ENCODE results near the gene C10orf90.

Gene C10orf90

GRCh38 chr10:126687121-126687606 is 16.7 kb upstream of the C10orf90 start:
- no peak for TF ChIP-seq RAD21 (IDR thresholded peaks at IDR 0.05; ENCODE audit: low read depth)
- TF ChIP-seq NFIC (IDR thresholded peaks at IDR 0.05) = no peak
- TF ChIP-seq CREB1 (IDR thresholded peaks at IDR 0.05; ENCODE audit: low read depth) = no peak
- TF ChIP-seq FOXM1 (IDR thresholded peaks at IDR 0.05; ENCODE audit: borderline replicate concordance, low read depth) = no peak
- TF ChIP-seq EP300 (IDR thresholded peaks at IDR 0.05; ENCODE audit: borderline replicate concordance) = no peak
- no peak for TF ChIP-seq TAF1 (IDR thresholded peaks at IDR 0.05; ENCODE audit: low read depth)
- TF ChIP-seq ZBTB7A (IDR thresholded peaks at IDR 0.05; ENCODE audit: low read depth) = no peak
- TF ChIP-seq YY1 (IDR thresholded peaks at IDR 0.05; ENCODE audit: low read depth) = no peak
- no peak for TF ChIP-seq REST (IDR thresholded peaks at IDR 0.05; ENCODE audit: low read depth)
- TF ChIP-seq CEBPB (IDR thresholded peaks at IDR 0.05) = no peak
- no peak for TF ChIP-seq TEAD4 (IDR thresholded peaks at IDR 0.05)
- TF ChIP-seq, protein P1, sequence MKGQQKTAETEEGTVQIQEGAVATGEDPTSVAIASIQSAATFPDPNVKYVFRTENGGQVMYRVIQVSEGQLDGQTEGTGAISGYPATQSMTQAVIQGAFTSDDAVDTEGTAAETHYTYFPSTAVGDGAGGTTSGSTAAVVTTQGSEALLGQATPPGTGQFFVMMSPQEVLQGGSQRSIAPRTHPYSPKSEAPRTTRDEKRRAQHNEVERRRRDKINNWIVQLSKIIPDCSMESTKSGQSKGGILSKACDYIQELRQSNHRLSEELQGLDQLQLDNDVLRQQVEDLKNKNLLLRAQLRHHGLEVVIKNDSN (IDR thresholded peaks at IDR 0.05) = no peak
- TF ChIP-seq EGR1 (IDR thresholded peaks at IDR 0.05) = no peak
- no peak for TF ChIP-seq MAX (IDR thresholded peaks at IDR 0.05)
- no peak for TF ChIP-seq TCF12 (IDR thresholded peaks at IDR 0.05; ENCODE audit: low read depth)

DNA sequence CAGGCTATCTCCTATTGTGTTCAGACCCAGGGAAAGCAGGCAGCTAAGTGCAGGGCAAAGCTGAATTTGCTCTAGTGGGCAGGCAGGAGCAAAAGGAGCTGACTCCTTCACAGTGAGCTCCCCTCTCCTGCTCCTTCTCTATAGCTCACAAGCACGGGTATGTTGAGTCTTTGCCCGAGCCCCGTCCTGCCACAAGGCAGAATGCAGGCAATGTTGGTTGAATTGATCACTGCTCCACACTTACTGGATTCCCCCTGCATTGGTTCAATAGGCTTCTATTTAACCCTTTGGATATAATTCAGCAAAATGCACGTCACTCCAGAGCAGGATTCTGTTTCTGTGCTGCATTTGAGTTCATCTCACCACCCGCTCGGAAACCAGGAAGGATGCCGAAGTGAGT is 16.2 kb upstream of the C10orf90 start:
- TF ChIP-seq MAX (IDR thresholded peaks at IDR 0.05) (no peak), CEBPB (IDR thresholded peaks at IDR 0.05) (no peak), NFIC (IDR thresholded peaks at IDR 0.05) (no peak), TAF1 (IDR thresholded peaks at IDR 0.05; ENCODE audit: low read depth) (no peak), EGR1 (IDR thresholded peaks at IDR 0.05) (no peak), FOXM1 (IDR thresholded peaks at IDR 0.05; ENCODE audit: borderline replicate concordance, low read depth) (no peak)
- TF ChIP-seq, protein P1 (IDR thresholded peaks at IDR 0.05) = no peak

DNA sequence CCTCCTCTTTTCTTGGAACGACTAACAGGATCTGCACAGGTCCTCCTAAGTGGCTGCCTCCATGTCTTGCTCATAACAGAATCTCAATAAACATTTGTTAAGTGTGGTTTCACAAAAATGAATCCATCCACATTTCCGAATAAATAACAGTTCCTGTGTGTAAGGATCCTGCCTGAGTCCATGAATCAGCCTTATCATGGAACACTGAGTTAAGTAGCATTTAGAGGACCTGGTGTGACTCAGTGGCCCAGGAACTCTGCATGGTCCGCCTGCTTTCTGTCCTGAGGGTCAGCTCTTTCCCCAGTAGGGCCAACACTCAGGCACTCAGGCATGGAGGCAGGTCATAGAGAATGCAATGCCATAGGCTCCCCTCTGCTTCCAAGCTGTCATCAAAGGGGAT is 15.8 kb upstream of the C10orf90 start:
- TF ChIP-seq, protein P1 (IDR thresholded peaks at IDR 0.05) = no peak
- no peak for TF ChIP-seq REST (IDR thresholded peaks at IDR 0.05; ENCODE audit: low read depth)
- no peak for TF ChIP-seq TAF1 (IDR thresholded peaks at IDR 0.05; ENCODE audit: low read depth)
- TF ChIP-seq EP300 (IDR thresholded peaks at IDR 0.05; ENCODE audit: borderline replicate concordance) = no peak
- no peak for TF ChIP-seq EGR1 (IDR thresholded peaks at IDR 0.05)
- no peak for TF ChIP-seq CEBPB (IDR thresholded peaks at IDR 0.05)
- no peak for TF ChIP-seq TCF12 (IDR thresholded peaks at IDR 0.05; ENCODE audit: low read depth)
- no peak for TF ChIP-seq FOXM1 (IDR thresholded peaks at IDR 0.05; ENCODE audit: borderline replicate concordance, low read depth)
- no peak for TF ChIP-seq ZBTB7A (IDR thresholded peaks at IDR 0.05; ENCODE audit: low read depth)
- TF ChIP-seq TEAD4 (IDR thresholded peaks at IDR 0.05) = no peak
- no peak for TF ChIP-seq MAX (IDR thresholded peaks at IDR 0.05)
- TF ChIP-seq NFIC (IDR thresholded peaks at IDR 0.05) = no peak
- TF ChIP-seq RAD21 (IDR thresholded peaks at IDR 0.05; ENCODE audit: low read depth) = no peak

GRCh38 chr10:126685756-126686155 is 15.3 kb upstream of the C10orf90 start:
- no peak for TF ChIP-seq MAX (IDR thresholded peaks at IDR 0.05)
- no peak for TF ChIP-seq REST (IDR thresholded peaks at IDR 0.05; ENCODE audit: low read depth)
- TF ChIP-seq CEBPB (IDR thresholded peaks at IDR 0.05) = no peak
- TF ChIP-seq EP300 (IDR thresholded peaks at IDR 0.05; ENCODE audit: borderline replicate concordance) = no peak
- TF ChIP-seq TEAD4 (IDR thresholded peaks at IDR 0.05) = no peak
- TF ChIP-seq EGR1 (IDR thresholded peaks at IDR 0.05) = no peak
- TF ChIP-seq TAF1 (IDR thresholded peaks at IDR 0.05; ENCODE audit: low read depth) = no peak
- TF ChIP-seq YY1 (IDR thresholded peaks at IDR 0.05; ENCODE audit: low read depth) = no peak
- no peak for TF ChIP-seq RAD21 (IDR thresholded peaks at IDR 0.05; ENCODE audit: low read depth)

Measured in Ishikawa (cell line).